ENCODE measurements around the gene TGFBR3.

Gene TGFBR3

GRCh38 chr1:91790392-91790791 is 95.6 kb downstream of the TGFBR3 start:
- ChIA-PET POLR2A (no interaction called here), CTCF (interaction anchor here (0.6 to 1.1 kb wide), 4 partner anchors 10 to 427 kb away, joined by 3 to 4 read pairs (median 3); partner anchors contain the start of gene C1orf146)
- Histone ChIP-seq H3K9me3 (ENCODE audit: control extremely low read depth in 1 of 5, control insufficient read depth in 4 of 5, insufficient read depth in 2 of 5, low read depth in 1 of 5, low read length in 4 of 5) (no peaks in the 10 kb centered on the region), H3K27me3 (replicated peaks in 2 of 5; ENCODE audit: control insufficient read depth in 4 of 5, insufficient read depth in 5 of 5, low read length in 4 of 5) (no peaks in the 10 kb centered on the region), H3K36me3 (ENCODE audit: control insufficient read depth in 4 of 4, insufficient read depth in 4 of 4, low read length in 3 of 4) (no peaks in the 10 kb centered on the region), H3K4me1 (ENCODE audit: control extremely low read depth in 1 of 4, control insufficient read depth in 4 of 4, insufficient read depth in 4 of 4, low read length in 3 of 4) (peaks cover 0 to 9% (median 4%) of the 10 kb centered on the region in 4 experiments), H3K4me3 (ENCODE audit: control insufficient read depth in 1 of 7, extremely low read depth in 1 of 7, insufficient read depth in 4 of 7, low read depth in 2 of 7, low read length in 6 of 7) (no peak overlapping the region), H3K27ac (ENCODE audit: insufficient read depth in 1 of 2, low read depth in 1 of 2, low read length in 2 of 2, poor library complexity in 1 of 2, severe bottlenecking in 2 of 2) (no peak overlapping the region)
- WGBS (ENCODE audit: insufficient coverage) = no CpG with 5 or more reads among the region's 1 CpG
- no peak for DNase-seq

GRCh38 chr1:91789273-91789997 is 96.5 kb downstream of the TGFBR3 start:
- H3K27me3 ChIP-seq (replicated peaks in 2 of 5; ENCODE audit: control insufficient read depth in 4 of 5, insufficient read depth in 5 of 5, low read length in 4 of 5) = no peaks in the 10 kb centered on the region
- H3K4me1 ChIP-seq (ENCODE audit: control extremely low read depth in 1 of 4, control insufficient read depth in 4 of 4, insufficient read depth in 4 of 4, low read length in 3 of 4) = peaks cover 0 to 9% (median 4%) of the 10 kb centered on the region in 4 experiments
- no peaks in the 10 kb centered on the region for H3K9me3 ChIP-seq (ENCODE audit: control extremely low read depth in 1 of 5, control insufficient read depth in 4 of 5, insufficient read depth in 2 of 5, low read depth in 1 of 5, low read length in 4 of 5)
- H3K4me3 ChIP-seq (ENCODE audit: control insufficient read depth in 1 of 7, extremely low read depth in 1 of 7, insufficient read depth in 4 of 7, low read depth in 2 of 7, low read length in 6 of 7) = no peak overlapping the region
- CTCF ChIA-PET = no interaction called here
- 98% methylated on average over 11 of the region's 12 CpGs for WGBS (ENCODE audit: insufficient coverage)
- POLR2A ChIA-PET = no interaction called here
- H3K27ac ChIP-seq (ENCODE audit: insufficient read depth in 1 of 2, low read depth in 1 of 2, low read length in 2 of 2, poor library complexity in 1 of 2, severe bottlenecking in 2 of 2) = no peak overlapping the region
- DNase-seq = no peak
- no peaks in the 10 kb centered on the region for H3K36me3 ChIP-seq (ENCODE audit: control insufficient read depth in 4 of 4, insufficient read depth in 4 of 4, low read length in 3 of 4)

GRCh38 chr1:91787919-91788318 is 98.0 kb downstream of the TGFBR3 start:
- CTCF ChIA-PET = no interaction called here
- POLR2A ChIA-PET = interaction anchor here (0.5 kb wide), 1 partner anchor 30 kb away, joined by 3 read pairs; no protein-coding TSS in a partner anchor
- 100% methylated on average over 3 of the region's 3 CpGs for WGBS (ENCODE audit: insufficient coverage)

GRCh38 chr1:91784616-91785015 is 101.3 kb downstream of the TGFBR3 start:
- WGBS (ENCODE audit: insufficient coverage) = 95% methylated on average over 4 of the region's 4 CpGs
- DNase-seq = no peak
- CTCF ChIA-PET = interaction anchor here (1.0 to 1.9 kb wide), 3 partner anchors 9 to 20 kb away, joined by 3 to 5 read pairs (median 4); no protein-coding TSS in a partner anchor
- no peaks in the 10 kb centered on the region for H3K9me3 ChIP-seq (ENCODE audit: control extremely low read depth in 1 of 5, control insufficient read depth in 4 of 5, insufficient read depth in 2 of 5, low read depth in 1 of 5, low read length in 4 of 5)
- H3K4me3 ChIP-seq (ENCODE audit: control insufficient read depth in 1 of 7, extremely low read depth in 1 of 7, insufficient read depth in 4 of 7, low read depth in 2 of 7, low read length in 6 of 7) = no peak overlapping the region
- peaks cover 0 to 4% (median 0%) of the 10 kb centered on the region in 4 experiments for H3K4me1 ChIP-seq (ENCODE audit: control extremely low read depth in 1 of 4, control insufficient read depth in 4 of 4, insufficient read depth in 4 of 4, low read length in 3 of 4)
- peaks cover 0 to 1% (median 0%) of the 10 kb centered on the region in 5 experiments for H3K27me3 ChIP-seq (replicated peaks in 2 of 5; ENCODE audit: control insufficient read depth in 4 of 5, insufficient read depth in 5 of 5, low read length in 4 of 5)
- no peaks in the 10 kb centered on the region for H3K36me3 ChIP-seq (ENCODE audit: control insufficient read depth in 4 of 4, insufficient read depth in 4 of 4, low read length in 3 of 4)
- no peak overlapping the region for H3K27ac ChIP-seq (ENCODE audit: insufficient read depth in 1 of 2, low read depth in 1 of 2, low read length in 2 of 2, poor library complexity in 1 of 2, severe bottlenecking in 2 of 2)
- POLR2A ChIA-PET = no interaction called here

More at GRCh38 chr1:91787919-91788318, 98.0 kb downstream of the TGFBR3 start:
- Histone ChIP-seq H3K4me1 (ENCODE audit: control extremely low read depth in 1 of 4, control insufficient read depth in 4 of 4, insufficient read depth in 4 of 4, low read length in 3 of 4) (peaks cover 0 to 9% (median 4%) of the 10 kb centered on the region in 4 experiments), H3K4me3 (ENCODE audit: control insufficient read depth in 1 of 7, extremely low read depth in 1 of 7, insufficient read depth in 4 of 7, low read depth in 2 of 7, low read length in 6 of 7) (no peak overlapping the region), H3K27me3 (replicated peaks in 2 of 5; ENCODE audit: control insufficient read depth in 4 of 5, insufficient read depth in 5 of 5, low read length in 4 of 5) (peaks cover 0 to 1% (median 0%) of the 10 kb centered on the region in 5 experiments), H3K27ac (ENCODE audit: insufficient read depth in 1 of 2, low read depth in 1 of 2, low read length in 2 of 2, poor library complexity in 1 of 2, severe bottlenecking in 2 of 2) (no peak overlapping the region), H3K36me3 (ENCODE audit: control insufficient read depth in 4 of 4, insufficient read depth in 4 of 4, low read length in 3 of 4) (no peaks in the 10 kb centered on the region), H3K9me3 (ENCODE audit: control extremely low read depth in 1 of 5, control insufficient read depth in 4 of 5, insufficient read depth in 2 of 5, low read depth in 1 of 5, low read length in 4 of 5) (no peaks in the 10 kb centered on the region)
- DNase-seq = no peak

- Histone ChIP-seq H3K4me1 (ENCODE audit: control extremely low read depth in 1 of 4, control insufficient read depth in 4 of 4, insufficient read depth in 4 of 4, low read length in 3 of 4) (peaks cover 0 to 4% (median 0%) of the 10 kb centered on the region in 4 experiments), H3K4me3 (ENCODE audit: control insufficient read depth in 1 of 7, extremely low read depth in 1 of 7, insufficient read depth in 4 of 7, low read depth in 2 of 7, low read length in 6 of 7) (no peak overlapping the region), H3K27ac (ENCODE audit: insufficient read depth in 1 of 2, low read depth in 1 of 2, low read length in 2 of 2, poor library complexity in 1 of 2, severe bottlenecking in 2 of 2) (no peak overlapping the region), H3K27me3 (replicated peaks in 2 of 5; ENCODE audit: control insufficient read depth in 4 of 5, insufficient read depth in 5 of 5, low read length in 4 of 5) (peaks cover 0 to 1% (median 0%) of the 10 kb centered on the region in 5 experiments), H3K36me3 (ENCODE audit: control insufficient read depth in 4 of 4, insufficient read depth in 4 of 4, low read length in 3 of 4) (no peaks in the 10 kb centered on the region), H3K9me3 (ENCODE audit: control extremely low read depth in 1 of 5, control insufficient read depth in 4 of 5, insufficient read depth in 2 of 5, low read depth in 1 of 5, low read length in 4 of 5) (no peaks in the 10 kb centered on the region)
- 100% methylated on average over 1 of the region's 3 CpGs for WGBS (ENCODE audit: insufficient coverage)
- no peak for DNase-seq
- ChIA-PET CTCF (interaction anchor here (1.0 to 1.9 kb wide), 3 partner anchors 9 to 21 kb away, joined by 3 to 5 read pairs (median 4); no protein-coding TSS in a partner anchor), POLR2A (no interaction called here)
These were observed 101.8 kb downstream of the TGFBR3 start for GRCh38 chr1:91784191-91784590.

GRCh38 chr1:91783423-91784170 is 102.4 kb downstream of the TGFBR3 start:
- no peak overlapping the region for H3K27ac ChIP-seq (ENCODE audit: insufficient read depth in 1 of 2, low read depth in 1 of 2, low read length in 2 of 2, poor library complexity in 1 of 2, severe bottlenecking in 2 of 2)
- no peaks in the 10 kb centered on the region for H3K36me3 ChIP-seq (ENCODE audit: control insufficient read depth in 4 of 4, insufficient read depth in 4 of 4, low read length in 3 of 4)
- 67% methylated on average over 3 of the region's 7 CpGs for WGBS (ENCODE audit: insufficient coverage)
- no peaks in the 10 kb centered on the region for H3K9me3 ChIP-seq (ENCODE audit: control extremely low read depth in 1 of 5, control insufficient read depth in 4 of 5, insufficient read depth in 2 of 5, low read depth in 1 of 5, low read length in 4 of 5)
- DNase-seq = no peak
- POLR2A ChIA-PET = interaction anchor here (0.6 kb wide), 1 partner anchor 171 kb away, joined by 4 read pairs; no protein-coding TSS in a partner anchor
- peaks cover 0 to 1% (median 0%) of the 10 kb centered on the region in 5 experiments for H3K27me3 ChIP-seq (replicated peaks in 2 of 5; ENCODE audit: control insufficient read depth in 4 of 5, insufficient read depth in 5 of 5, low read length in 4 of 5)
- peaks cover 0 to 4% (median 0%) of the 10 kb centered on the region in 4 experiments for H3K4me1 ChIP-seq (ENCODE audit: control extremely low read depth in 1 of 4, control insufficient read depth in 4 of 4, insufficient read depth in 4 of 4, low read length in 3 of 4)
- H3K4me3 ChIP-seq (ENCODE audit: control insufficient read depth in 1 of 7, extremely low read depth in 1 of 7, insufficient read depth in 4 of 7, low read depth in 2 of 7, low read length in 6 of 7) = no peak overlapping the region
- CTCF ChIA-PET = interaction anchor here (0.6 to 1.9 kb wide), 3 partner anchors 7 to 21 kb away, joined by 3 to 5 read pairs (median 4); no protein-coding TSS in a partner anchor

Measured in common myeloid progenitor, CD34-positive (primary cell).